Fibroblast of mammary gland (primary cell): ENCODE measurements around the gene ORM1.
"Not testable (repeated sequence)": the region's sequence is repeated elsewhere in the genome, so short reads cannot be mapped to it uniquely, and the experiment has no call there.

Experiments
- DNase-seq: peaks from one replicate; pipeline ENCODE4 v3.0.0-alpha.2; 2010; ENCODE audit warnings: low read depth
- H3K4me3 ChIP-seq: 2 replicates; pipeline ENCODE4 v1.5.1; 2011; ENCODE audit warnings: low read depth, mild to moderate bottlenecking, low read length, moderate library complexity; ENCODE audit not compliant: control insufficient read depth
- CTCF ChIP-seq: conservative IDR thresholded peaks from 2 replicates; pipeline ENCODE4 v1.5.1; 2011; ENCODE audit warnings: low read depth, low read length, inconsistent platforms; ENCODE audit not compliant: control insufficient read depth, insufficient read depth

ORM1 gene

GRCh38 chr9:114322831-114323531 lies at the start of gene ORM1:
TSS of gene ORM1 (plus strand) at chr9:114323098. CDS start at chr9:114323134, 36 bp downstream.
- DNase-seq, H3K4me3 ChIP-seq: not testable (repeated sequence)

GRCh38 chr9:114273461-114273881 lies 49.4 kb upstream of the ORM1 start:
- no peak for TF ChIP-seq CTCF
- no peak overlapping the region for H3K4me3 ChIP-seq
- DNase-seq = no peak

- TF ChIP-seq CTCF = no peak
- H3K4me3 ChIP-seq = no peak overlapping the region
- no peak for DNase-seq
These were observed 48.7 kb upstream of the ORM1 start for GRCh38 chr9:114274217-114274616.

GRCh38 chr9:114275246-114276004 lies 47.5 kb upstream of the ORM1 start:
- no peak for TF ChIP-seq CTCF
- DNase-seq = peak; percentile 45
- H3K4me3 ChIP-seq = no peak overlapping the region

- no peak overlapping the region for H3K4me3 ChIP-seq
- peak; percentile 98 for DNase-seq
- TF ChIP-seq CTCF = no peak
These were observed 45.7 kb upstream of the ORM1 start for GRCh38 chr9:114276908-114277821.

- no peak for DNase-seq
- no peak overlapping the region for H3K4me3 ChIP-seq
- TF ChIP-seq CTCF = no peak
These were observed 44.5 kb upstream of the ORM1 start for GRCh38 chr9:114278356-114278755.
